ENCODE results near the gene LCN6.

DNA sequence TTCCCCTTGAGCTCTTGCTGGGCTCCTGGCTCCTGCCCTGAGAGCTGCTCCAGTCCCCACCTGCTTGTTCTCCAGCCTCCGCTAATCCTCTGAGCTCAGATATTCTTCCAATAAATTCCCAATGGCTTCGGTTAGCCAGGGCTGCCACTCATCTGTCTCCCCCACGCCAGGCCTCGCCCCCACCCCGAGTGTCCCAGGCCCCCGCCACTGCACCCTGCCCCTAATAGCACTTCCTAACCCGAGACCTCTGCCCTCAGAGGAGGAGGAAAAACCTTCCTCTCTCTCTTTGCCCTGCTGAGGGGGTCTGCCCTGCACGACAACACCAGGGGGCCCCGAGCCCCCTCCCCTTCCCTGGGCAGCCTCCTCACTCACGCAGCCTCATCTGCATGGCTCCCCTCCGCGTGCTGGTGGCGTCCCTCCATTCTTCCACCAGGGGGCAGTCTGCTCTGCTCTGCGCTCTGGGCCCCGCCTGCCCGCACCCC is 21.4 kb upstream of the LCN6 start:
- no peak for TF ChIP-seq POLR2A (IDR thresholded peaks at IDR 0.05; ENCODE audit: low read length)
- TF ChIP-seq GATA1 (IDR thresholded peaks at IDR 0.05; ENCODE audit: low read depth, low read length): no peak

All from erythroblast (primary cell).